ENCODE measurements around the gene BTBD17. TPM values are rescaled to one million over a fixed set of nuclear protein-coding genes. Genes with fewer than 3 reads are reported as not detected.
A peak's percentile ranks its signal among the peaks of the same experiment; 100 is the strongest.

Gene BTBD17
- total RNA-seq, 2 donors from 2014 or later, result not detected

- H3K27me3 Mint-ChIP-seq, result no peaks in the 10 kb centered on the region
- no peak for ATAC-seq (replicated peaks)
- no peaks in the 10 kb centered on the region for H3K9me3 Mint-ChIP-seq
- H3K4me3 Mint-ChIP-seq, result no peak overlapping the region
- H3K27ac Mint-ChIP-seq, result no peak overlapping the region
- H3K36me3 Mint-ChIP-seq (ENCODE audit: low read depth), result no peaks in the 10 kb centered on the region
- no peaks in the 10 kb centered on the region for H3K4me1 Mint-ChIP-seq
Measured at GRCh38 chr17:74340470-74341023, 21.1 kb downstream of the BTBD17 start.

GRCh38 chr17:74339537-74340195, 22.0 kb downstream of the BTBD17 start:
- Mint-ChIP-seq H3K27ac (no peak overlapping the region), H3K36me3 (ENCODE audit: low read depth) (no peaks in the 10 kb centered on the region), H3K4me3 (no peak overlapping the region), H3K27me3 (no peaks in the 10 kb centered on the region), H3K9me3 (no peaks in the 10 kb centered on the region), H3K4me1 (no peaks in the 10 kb centered on the region)
- ATAC-seq (replicated peaks), result no peak

GRCh38 chr17:74337834-74338500, 23.7 kb downstream of the BTBD17 start:
- H3K27me3 Mint-ChIP-seq, result no peaks in the 10 kb centered on the region

GRCh38 chr17:74336307-74336706, 25.4 kb downstream of the BTBD17 start:
- H3K27ac Mint-ChIP-seq, result no peak overlapping the region
- H3K36me3 Mint-ChIP-seq (ENCODE audit: low read depth), result no peaks in the 10 kb centered on the region
- no peak overlapping the region for H3K4me3 Mint-ChIP-seq
- ATAC-seq (replicated peaks), result no peak
- no peaks in the 10 kb centered on the region for H3K27me3 Mint-ChIP-seq
- H3K4me1 Mint-ChIP-seq, result no peaks in the 10 kb centered on the region
- no peaks in the 10 kb centered on the region for H3K9me3 Mint-ChIP-seq

More at GRCh38 chr17:74337834-74338500, 23.7 kb downstream of the BTBD17 start:
- H3K36me3 Mint-ChIP-seq (ENCODE audit: low read depth), result no peaks in the 10 kb centered on the region
- no peaks in the 10 kb centered on the region for H3K9me3 Mint-ChIP-seq
- no peak for ATAC-seq (replicated peaks)
- no peak overlapping the region for H3K27ac Mint-ChIP-seq
- no peak overlapping the region for H3K4me3 Mint-ChIP-seq
- H3K4me1 Mint-ChIP-seq, result no peaks in the 10 kb centered on the region

GRCh38 chr17:74335529-74336062, 26.1 kb downstream of the BTBD17 start:
- H3K4me3 Mint-ChIP-seq, result no peak overlapping the region
- no peaks in the 10 kb centered on the region for H3K9me3 Mint-ChIP-seq
- H3K36me3 Mint-ChIP-seq (ENCODE audit: low read depth), result no peaks in the 10 kb centered on the region
- no peak for ATAC-seq (replicated peaks)
- no peak overlapping the region for H3K27ac Mint-ChIP-seq
- H3K27me3 Mint-ChIP-seq, result no peaks in the 10 kb centered on the region
- no peaks in the 10 kb centered on the region for H3K4me1 Mint-ChIP-seq

- H3K27me3 Mint-ChIP-seq, result no peaks in the 10 kb centered on the region
- H3K27ac Mint-ChIP-seq, result no peak overlapping the region
Measured at GRCh38 chr17:74334393-74335039, 27.2 kb downstream of the BTBD17 start.

GRCh38 chr17:74332763-74333283, 28.8 kb downstream of the BTBD17 start:
- Mint-ChIP-seq H3K4me1 (peaks cover 12% of the 10 kb centered on the region), H3K36me3 (ENCODE audit: low read depth) (no peaks in the 10 kb centered on the region)
- no peak for ATAC-seq (replicated peaks)

More at GRCh38 chr17:74334393-74335039, 27.2 kb downstream of the BTBD17 start:
- Mint-ChIP-seq H3K4me3 (no peak overlapping the region), H3K9me3 (no peaks in the 10 kb centered on the region), H3K36me3 (ENCODE audit: low read depth) (no peaks in the 10 kb centered on the region), H3K4me1 (peaks cover 2% of the 10 kb centered on the region)
- no peak for ATAC-seq (replicated peaks)

GRCh38 chr17:74332017-74332650, 29.5 kb downstream of the BTBD17 start:
- Mint-ChIP-seq H3K27ac (no peak overlapping the region), H3K36me3 (ENCODE audit: low read depth) (no peaks in the 10 kb centered on the region), H3K27me3 (no peaks in the 10 kb centered on the region), H3K4me1 (peaks cover 12% of the 10 kb centered on the region), H3K9me3 (no peaks in the 10 kb centered on the region), H3K4me3 (no peak overlapping the region)
- no peak for ATAC-seq (replicated peaks)

More at GRCh38 chr17:74332763-74333283, 28.8 kb downstream of the BTBD17 start:
- Mint-ChIP-seq H3K9me3 (no peaks in the 10 kb centered on the region), H3K27me3 (no peaks in the 10 kb centered on the region), H3K4me3 (no peak overlapping the region), H3K27ac (no peak overlapping the region)

GRCh38 chr17:74330446-74330845, 31.2 kb downstream of the BTBD17 start:
- no peak for ATAC-seq (replicated peaks)

GRCh38 chr17:74329378-74329777, 32.3 kb downstream of the BTBD17 start:
- Mint-ChIP-seq H3K9me3 (no peaks in the 10 kb centered on the region), H3K27me3 (no peaks in the 10 kb centered on the region), H3K4me3 (no peak overlapping the region), H3K36me3 (ENCODE audit: low read depth) (no peaks in the 10 kb centered on the region), H3K4me1 (peaks cover 17% of the 10 kb centered on the region), H3K27ac (peak overlapping the region; percentile 23)
- ATAC-seq (replicated peaks), result no peak

More at GRCh38 chr17:74330446-74330845, 31.2 kb downstream of the BTBD17 start:
- Mint-ChIP-seq H3K9me3 (no peaks in the 10 kb centered on the region), H3K4me3 (no peak overlapping the region), H3K36me3 (ENCODE audit: low read depth) (no peaks in the 10 kb centered on the region), H3K4me1 (peaks cover 17% of the 10 kb centered on the region), H3K27me3 (no peaks in the 10 kb centered on the region), H3K27ac (no peak overlapping the region)

GRCh38 chr17:74328487-74328886, 33.2 kb downstream of the BTBD17 start:
- Mint-ChIP-seq H3K9me3 (no peaks in the 10 kb centered on the region), H3K27ac (peak overlapping the region; percentile 23), H3K36me3 (ENCODE audit: low read depth) (no peaks in the 10 kb centered on the region), H3K27me3 (no peaks in the 10 kb centered on the region), H3K4me1 (peaks cover 17% of the 10 kb centered on the region), H3K4me3 (peak overlapping the region; percentile 20)
- ATAC-seq (replicated peaks), result no peak

GRCh38 chr17:74326506-74326905, 35.2 kb downstream of the BTBD17 start:
- Mint-ChIP-seq H3K9me3 (no peaks in the 10 kb centered on the region), H3K36me3 (ENCODE audit: low read depth) (no peaks in the 10 kb centered on the region), H3K27ac (no peak overlapping the region), H3K4me1 (peaks cover 17% of the 10 kb centered on the region), H3K27me3 (no peaks in the 10 kb centered on the region), H3K4me3 (peak overlapping the region; percentile 54)
- ATAC-seq (replicated peaks), result no peak

GRCh38 chr17:74325743-74326379, 35.8 kb downstream of the BTBD17 start, which contains the start of gene KIF19:
Gene KIF19, plus strand, starts transcription at chr17:74326226. Its CDS starts 124 bp downstream, at chr17:74326350.
- no peak within 1 kb of the TSS for H3K27ac Mint-ChIP-seq
- peak; percentile 96 for ATAC-seq (replicated peaks)
- peaks cover 17% of the 10 kb centered on the region for H3K4me1 Mint-ChIP-seq
- no peaks in the 10 kb centered on the region for H3K36me3 Mint-ChIP-seq (ENCODE audit: low read depth)
- H3K27me3 Mint-ChIP-seq, result no peaks in the 10 kb centered on the region
- H3K9me3 Mint-ChIP-seq, result no peaks in the 10 kb centered on the region
- peak within 1 kb of the TSS; percentile 56 for H3K4me3 Mint-ChIP-seq

All from activated T-helper 17 cell treated with anti-CD3 and anti-CD28 coated beads, Interleukin-2, amount 50 U/mL, for 72 hours (primary cell).